ENCODE data around the gene FEZF1.

GRCh38 chr7:122311734-122312450, 7.3 kb upstream of the FEZF1 start:
- TF ChIP-seq CTCF (conservative IDR thresholded peaks at IDR 0.05; ENCODE audit: low read length): no peak
- no peak for TF ChIP-seq EZH2phosphoT487 (IDR thresholded peaks at IDR 0.05; ENCODE audit: borderline replicate concordance, low read depth, low read length)
